Mesendoderm (in vitro differentiated cells): Measurements from ENCODE around the gene TMEM121B.
A peak's percentile ranks its signal among the peaks of the same experiment; 100 is the strongest.

Source experiments
- DNase-seq: peaks from one replicate; pipeline ENCODE4 v3.0.0; 2013
- H2AK5ac ChIP-seq: 2 replicates; pipeline ENCODE4 v1.6.1; 2013; ENCODE audit warnings: low read length, inconsistent platforms
- H2BK120ac ChIP-seq: 2 replicates; pipeline ENCODE4 v1.6.1; 2013; ENCODE audit warnings: low read depth, mild to moderate bottlenecking, low read length, moderate library complexity, mixed read lengths
- H2BK15ac ChIP-seq: replicated peaks from 2 replicates; pipeline ENCODE4 v1.6.1; 2013; ENCODE audit warnings: low read depth, mild to moderate bottlenecking, moderate library complexity
- H2BK5ac ChIP-seq: 2 replicates; pipeline ENCODE4 v1.6.1; 2013; ENCODE audit warnings: low read length, inconsistent platforms
- H3K18ac ChIP-seq: 2 replicates; pipeline ENCODE4 v1.6.1; 2013; ENCODE audit warnings: mild to moderate bottlenecking, low read length, mixed read lengths
- H3K23ac ChIP-seq: one replicate; pipeline ENCODE4 v1.6.1; 2013; ENCODE audit warnings: low read length
- H3K27ac ChIP-seq: 2 replicates; pipeline ENCODE4 v1.5.1; 2013; ENCODE audit warnings: low read depth, mild to moderate bottlenecking, inconsistent platforms, low read length, moderate library complexity
- H3K27me3 ChIP-seq: 2 replicates; pipeline ENCODE4 v1.6.1; 2013; ENCODE audit warnings: low read length, control low read depth, mild to moderate bottlenecking, inconsistent platforms; ENCODE audit not compliant: insufficient read depth, poor library complexity
- H3K36me3 ChIP-seq: 2 replicates; pipeline ENCODE4 v1.6.1; 2013; ENCODE audit warnings: low read length, inconsistent platforms; ENCODE audit not compliant: control insufficient read depth, insufficient read depth
- H3K4ac ChIP-seq: one replicate; pipeline ENCODE4 v1.6.1; 2013; ENCODE audit warnings: low read depth, mild to moderate bottlenecking, low read length, moderate library complexity
- H3K4me1 ChIP-seq: 2 replicates; pipeline ENCODE4 v1.6.1; 2013; ENCODE audit warnings: low read depth, low read length, inconsistent platforms; ENCODE audit not compliant: control insufficient read depth
- H3K4me2 ChIP-seq: 2 replicates; pipeline ENCODE4 v1.6.1; 2013; ENCODE audit warnings: low read length
- H3K4me3 ChIP-seq: 2 replicates; pipeline ENCODE4 v1.5.1; 2013; ENCODE audit warnings: mild to moderate bottlenecking, low read length
- H3K56ac ChIP-seq: one replicate; pipeline ENCODE4 v1.6.1; 2013; ENCODE audit warnings: low read length
- H3K79me1 ChIP-seq: 2 replicates; pipeline ENCODE4 v1.6.1; 2013; ENCODE audit warnings: low read length, inconsistent platforms
- H3K79me2 ChIP-seq: 2 replicates; pipeline ENCODE4 v1.6.1; 2013; ENCODE audit warnings: mild to moderate bottlenecking, low read length; ENCODE audit not compliant: control insufficient read depth, insufficient read depth
- H3K9ac ChIP-seq: 2 replicates; pipeline ENCODE4 v1.6.1; 2013; ENCODE audit warnings: low read length, inconsistent platforms
- H4K5ac ChIP-seq: one replicate; pipeline ENCODE4 v1.6.1; 2013; ENCODE audit warnings: low read length
- H4K8ac ChIP-seq: one replicate; pipeline ENCODE4 v1.6.1; 2013; ENCODE audit warnings: low read depth, mild to moderate bottlenecking, control low read depth, low read length, moderate library complexity
- WGBS: extraction: QIAGEN DNeasy Blood & Tissue Kit; methylation state at CpG from one replicate; pipeline ENCODE4 v1.1.7; 2013; ENCODE audit warnings: low lambda C conversion rate, missing lambda C conversion rate; ENCODE audit not compliant: insufficient coverage; ENCODE audit errors: extremely low coverage; 5-methylcytosine and 5-hydroxymethylcytosine counted together

The TMEM121B gene

DNA sequence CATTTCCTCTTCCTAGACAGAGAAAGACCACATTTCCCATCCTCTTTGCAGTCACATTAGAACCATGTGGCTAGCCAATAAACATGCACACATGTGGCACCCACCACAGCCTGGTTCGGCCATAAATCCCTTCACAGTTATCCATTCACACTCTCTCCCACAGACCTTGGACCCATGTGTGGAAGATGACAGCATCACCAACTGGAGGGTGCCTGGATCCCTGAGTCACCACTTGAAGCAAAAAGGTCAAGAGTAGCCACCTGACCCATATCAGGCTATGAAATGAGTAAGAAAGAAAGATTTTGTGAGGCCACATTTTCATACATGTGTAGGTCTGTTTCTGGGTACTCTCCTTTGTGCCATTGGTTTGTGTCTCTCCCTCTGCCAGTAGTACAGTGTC, 9.0 kb upstream of the TMEM121B start:
- H4K5ac ChIP-seq: no peak overlapping the region
- no peak overlapping the region for H3K18ac ChIP-seq
- no peak overlapping the region for H2BK120ac ChIP-seq
- no peak overlapping the region for H3K23ac ChIP-seq
- no peak overlapping the region for H3K4me2 ChIP-seq
- WGBS: no CpG with 5 or more reads among the region's 1 CpG
- H3K4me3 ChIP-seq: no peak overlapping the region
- H2BK5ac ChIP-seq: no peak overlapping the region
- H3K27ac ChIP-seq: no peak overlapping the region
- H3K36me3 ChIP-seq: no peaks in the 10 kb centered on the region
- no peak overlapping the region for H3K9ac ChIP-seq
- no peaks in the 10 kb centered on the region for H3K4me1 ChIP-seq
- no peak overlapping the region for H2BK15ac ChIP-seq
- no peaks in the 10 kb centered on the region for H3K79me1 ChIP-seq
- H3K56ac ChIP-seq: no peak overlapping the region
- no peaks in the 10 kb centered on the region for H3K27me3 ChIP-seq
- no peaks in the 10 kb centered on the region for H3K79me2 ChIP-seq
- H2AK5ac ChIP-seq: no peak overlapping the region
- DNase-seq: no peak
- H3K4ac ChIP-seq: no peak overlapping the region
- no peak overlapping the region for H4K8ac ChIP-seq

DNA sequence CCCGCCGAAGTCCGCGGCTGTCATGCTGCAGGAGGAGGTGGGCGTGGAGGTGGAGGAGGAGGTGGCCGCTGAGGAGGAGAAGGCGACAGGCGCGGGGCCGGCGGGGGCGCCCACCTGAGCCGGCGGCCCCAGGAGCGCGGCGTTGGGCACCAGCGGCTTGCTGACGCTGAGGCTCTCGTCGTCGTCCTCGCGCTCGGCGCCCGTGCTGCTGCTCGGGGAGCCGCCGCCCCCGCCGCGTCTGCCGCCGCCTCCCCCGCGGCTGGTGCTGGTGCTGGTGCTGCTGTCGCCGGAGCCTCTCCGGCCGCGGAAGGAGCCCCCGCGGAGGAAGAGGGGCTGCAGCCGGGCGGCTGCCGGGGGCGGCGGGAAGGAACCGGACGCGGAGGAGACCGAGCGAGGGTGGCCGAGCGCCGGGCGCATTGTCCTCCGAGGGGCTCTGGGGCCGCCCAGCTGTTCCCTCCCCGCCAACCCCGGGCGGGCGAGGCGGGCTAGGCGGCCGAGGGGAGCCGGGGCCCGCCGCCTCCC, 388 bp downstream of the TMEM121B start:
- Histone ChIP-seq H2AK5ac (no peak overlapping the region), H3K36me3 (no peaks in the 10 kb centered on the region), H3K23ac (no peak overlapping the region), H3K4me3 (no peak overlapping the region), H3K4me1 (peaks cover 15% of the 10 kb centered on the region), H3K4ac (no peak overlapping the region), H3K9ac (peak overlapping the region; percentile 29), H4K5ac (no peak overlapping the region), H3K27ac (no peak overlapping the region), H2BK15ac (no peak overlapping the region), H3K27me3 (no peaks in the 10 kb centered on the region), H3K79me2 (no peaks in the 10 kb centered on the region), H3K56ac (peak overlapping the region; percentile 52), H3K4me2 (peak overlapping the region; percentile 61), H2BK120ac (no peak overlapping the region), H3K79me1 (no peaks in the 10 kb centered on the region), H3K18ac (no peak overlapping the region), H4K8ac (no peak overlapping the region), H2BK5ac (no peak overlapping the region)
- no peak for DNase-seq
- WGBS: no CpG with 5 or more reads among the region's 70 CpGs

DNA sequence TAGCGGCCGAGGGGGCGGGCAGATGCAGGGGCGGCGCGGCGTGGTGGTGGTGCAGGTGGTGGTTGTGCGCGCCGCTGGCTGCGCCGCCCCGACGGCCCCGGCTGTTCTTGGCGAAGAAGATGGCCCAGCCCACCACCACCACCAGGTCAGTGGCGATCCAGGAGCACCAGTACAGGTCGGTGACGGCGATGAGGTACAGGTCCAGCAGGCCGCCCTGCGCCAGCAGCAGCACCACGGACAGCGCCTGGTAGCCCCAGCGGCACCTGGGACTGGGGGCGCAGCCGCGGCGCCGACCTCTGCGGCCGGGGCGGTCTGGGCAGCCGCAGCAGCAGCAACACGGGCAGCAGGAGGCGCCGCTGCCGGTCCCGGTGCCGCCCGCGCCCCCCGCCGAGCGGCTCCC, 879 bp downstream of the TMEM121B start:
- no peak overlapping the region for H4K5ac ChIP-seq
- no peak overlapping the region for H2BK120ac ChIP-seq
- no peak overlapping the region for H3K56ac ChIP-seq
- no peaks in the 10 kb centered on the region for H3K36me3 ChIP-seq
- no peak overlapping the region for H2BK15ac ChIP-seq
- no peak overlapping the region for H3K4ac ChIP-seq
- no CpG with 5 or more reads among the region's 45 CpGs for WGBS
- no peak overlapping the region for H2AK5ac ChIP-seq
- DNase-seq: peak; percentile 90
- H3K4me3 ChIP-seq: no peak overlapping the region
- H4K8ac ChIP-seq: no peak overlapping the region
- H3K4me2 ChIP-seq: peak overlapping the region; percentile 61
- H3K23ac ChIP-seq: no peak overlapping the region
- no peaks in the 10 kb centered on the region for H3K79me2 ChIP-seq
- peaks cover 15% of the 10 kb centered on the region for H3K4me1 ChIP-seq
- H3K18ac ChIP-seq: no peak overlapping the region
- no peak overlapping the region for H3K27ac ChIP-seq
- H3K79me1 ChIP-seq: no peaks in the 10 kb centered on the region
- H2BK5ac ChIP-seq: no peak overlapping the region
- H3K9ac ChIP-seq: no peak overlapping the region
- H3K27me3 ChIP-seq: no peaks in the 10 kb centered on the region

DNA sequence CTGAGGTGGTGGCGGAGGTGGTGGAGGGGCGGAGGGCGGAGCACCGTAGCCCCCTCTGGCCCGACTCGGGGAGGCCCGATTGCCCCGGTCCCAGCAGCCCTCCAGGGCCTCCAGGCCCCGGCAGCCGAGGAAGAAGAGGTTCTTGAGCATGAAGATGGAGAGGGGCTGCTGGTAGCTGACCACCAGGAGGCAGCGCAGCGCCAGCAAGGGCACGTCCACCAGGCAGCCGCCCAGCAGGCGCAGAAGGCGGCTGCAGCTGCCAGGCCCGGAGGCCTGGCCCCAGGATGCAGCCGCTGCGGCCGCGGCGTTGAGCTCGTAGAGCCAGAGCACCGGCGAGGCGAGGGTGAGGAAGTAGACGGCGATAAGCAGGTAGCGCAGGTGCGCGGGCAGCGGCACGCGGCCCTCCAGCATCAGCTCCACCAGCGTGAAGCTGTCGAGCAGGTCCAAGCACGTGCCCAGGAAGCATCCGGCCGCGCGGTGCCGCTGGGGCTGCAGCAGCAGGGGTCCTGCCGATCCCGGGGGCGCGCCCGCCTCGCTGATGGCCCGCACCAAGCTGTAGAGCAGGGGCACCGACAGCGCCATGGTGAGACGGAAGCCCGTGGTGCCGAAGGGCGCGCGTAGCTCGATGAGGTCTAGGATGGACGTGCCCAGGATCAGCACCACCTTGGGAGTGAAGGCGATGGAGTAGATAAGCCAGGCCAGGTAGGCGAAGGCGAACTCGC, 1.5 kb downstream of the TMEM121B start:
- peaks cover 15% of the 10 kb centered on the region for H3K4me1 ChIP-seq
- H3K23ac ChIP-seq: no peak overlapping the region
- no CpG with 5 or more reads among the region's 63 CpGs for WGBS
- no peaks in the 10 kb centered on the region for H3K79me2 ChIP-seq
- no peak overlapping the region for H2BK15ac ChIP-seq
- H3K4me2 ChIP-seq: no peak overlapping the region
- no peak overlapping the region for H2AK5ac ChIP-seq
- no peak overlapping the region for H3K27ac ChIP-seq
- no peak overlapping the region for H2BK120ac ChIP-seq
- no peak overlapping the region for H3K56ac ChIP-seq
- no peak overlapping the region for H3K18ac ChIP-seq
- H4K8ac ChIP-seq: no peak overlapping the region
- peak; percentile 80 for DNase-seq
- H3K79me1 ChIP-seq: no peaks in the 10 kb centered on the region
- no peak overlapping the region for H3K9ac ChIP-seq
- no peak overlapping the region for H4K5ac ChIP-seq
- no peak overlapping the region for H2BK5ac ChIP-seq
- no peaks in the 10 kb centered on the region for H3K36me3 ChIP-seq
- H3K4ac ChIP-seq: no peak overlapping the region
- no peak overlapping the region for H3K4me3 ChIP-seq
- H3K27me3 ChIP-seq: no peaks in the 10 kb centered on the region

DNA sequence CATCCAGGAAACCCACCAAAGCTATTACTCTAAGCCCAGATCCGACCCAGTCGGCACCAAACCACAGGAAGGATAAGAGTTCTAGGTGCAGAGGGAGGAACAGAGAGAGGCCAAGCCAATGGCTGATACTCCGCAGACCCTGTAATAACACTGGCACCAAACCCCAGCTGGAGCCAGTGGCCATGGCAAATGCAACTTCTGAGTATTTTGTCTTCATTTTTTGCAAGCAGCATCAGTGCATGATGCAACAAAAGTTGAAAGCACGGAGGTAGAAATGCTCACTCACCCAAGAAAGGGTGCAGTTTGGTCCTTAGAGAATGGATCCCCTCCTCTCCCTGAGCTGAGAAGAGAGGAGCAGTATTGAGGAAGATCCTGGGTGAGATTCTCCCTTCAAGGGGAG, 2.8 kb downstream of the TMEM121B start:
- H3K4me3 ChIP-seq: no peak overlapping the region
- H2AK5ac ChIP-seq: no peak overlapping the region
- no peak overlapping the region for H2BK15ac ChIP-seq

DNA sequence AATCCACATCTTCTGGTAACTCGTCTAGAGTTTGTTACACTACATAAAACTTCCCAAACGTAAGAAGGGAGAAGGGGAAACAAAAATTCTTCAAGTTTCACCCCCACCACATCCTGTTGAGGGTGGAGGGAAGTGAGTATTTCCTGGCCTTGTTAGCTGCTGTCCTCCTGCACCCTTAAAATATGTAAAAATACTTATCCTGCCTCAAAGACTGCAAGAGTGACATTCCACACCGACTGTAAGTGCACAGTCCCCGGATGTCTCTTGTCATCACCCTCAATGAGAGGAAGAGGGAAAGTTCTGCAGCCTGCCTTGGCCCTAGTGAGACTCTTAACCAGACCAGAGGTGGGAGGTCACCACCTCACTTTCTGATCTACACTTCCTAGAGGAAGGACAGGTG, 3.3 kb downstream of the TMEM121B start:
- peak overlapping the region; percentile 6 for H3K56ac ChIP-seq
- peak; percentile 16 for DNase-seq
- no peak overlapping the region for H3K4me2 ChIP-seq
- H3K4ac ChIP-seq: no peak overlapping the region
- no peak overlapping the region for H3K27ac ChIP-seq
- no CpG with 5 or more reads among the region's 4 CpGs for WGBS
- no peak overlapping the region for H4K8ac ChIP-seq
- H3K79me2 ChIP-seq: no peaks in the 10 kb centered on the region
- H2BK120ac ChIP-seq: no peak overlapping the region
- peaks cover 15% of the 10 kb centered on the region for H3K4me1 ChIP-seq
- no peak overlapping the region for H3K18ac ChIP-seq
- no peaks in the 10 kb centered on the region for H3K27me3 ChIP-seq
- no peak overlapping the region for H2BK5ac ChIP-seq
- H3K79me1 ChIP-seq: no peaks in the 10 kb centered on the region
- H3K23ac ChIP-seq: no peak overlapping the region
- no peaks in the 10 kb centered on the region for H3K36me3 ChIP-seq
- no peak overlapping the region for H2BK15ac ChIP-seq
- H3K9ac ChIP-seq: no peak overlapping the region
- no peak overlapping the region for H2AK5ac ChIP-seq
- no peak overlapping the region for H3K4me3 ChIP-seq
- H4K5ac ChIP-seq: no peak overlapping the region

More for the DNA sequence above, 2.8 kb downstream of the TMEM121B start:
- Histone ChIP-seq H4K5ac (no peak overlapping the region), H3K9ac (no peak overlapping the region), H3K79me1 (no peaks in the 10 kb centered on the region), H2BK120ac (no peak overlapping the region), H2BK5ac (no peak overlapping the region), H3K4ac (no peak overlapping the region), H3K79me2 (no peaks in the 10 kb centered on the region), H3K56ac (peak overlapping the region; percentile 6), H3K27ac (no peak overlapping the region), H3K27me3 (no peaks in the 10 kb centered on the region), H3K4me2 (no peak overlapping the region), H4K8ac (no peak overlapping the region), H3K23ac (no peak overlapping the region), H3K18ac (no peak overlapping the region), H3K36me3 (no peaks in the 10 kb centered on the region), H3K4me1 (peaks cover 15% of the 10 kb centered on the region)
- DNase-seq: no peak
- WGBS: no CpG with 5 or more reads among the region's 4 CpGs
